Uterus (tissue), 4 donors: ENCODE data around the gene TMEM62. TPM values are rescaled to one million over a fixed set of nuclear protein-coding genes. Genes with fewer than 3 reads are reported as not detected.

Experiments used
- DNase-seq, 2 donors: peaks; one replicate each; pipeline ENCODE4 v3.0.0-alpha.2; 2019 to 2020
- H3K27ac ChIP-seq, 2 donors: fragments of 200-600 bp; sonication (generic); 1 replicate in 1 of 2; 2 replicates in 1 of 2; pipeline ENCODE4 v1.5.1; 2016 to 2018
- H3K27me3 ChIP-seq, 2 donors: fragments of 200-600 bp; sonication (generic); one replicate each; pipeline ENCODE4 v1.5.1; 2018 to 2019; ENCODE audit warnings: control low read depth in 1 of 2
- H3K36me3 ChIP-seq, 2 donors: fragments of 200-600 bp; sonication (generic); one replicate each; pipeline ENCODE4 v1.5.1; 2019; ENCODE audit warnings: control low read depth in 1 of 2
- H3K4me1 ChIP-seq, 2 donors: fragments of 200-600 bp; sonication (generic); one replicate each; pipeline ENCODE4 v1.5.1; 2018 to 2019; ENCODE audit warnings: control low read depth in 1 of 2
- H3K4me3 ChIP-seq, 2 donors: fragments of 200-600 bp; sonication (generic); 1 replicate in 1 of 2; 2 replicates in 1 of 2; pipeline ENCODE4 v1.5.1; 2018 to 2019; ENCODE audit warnings: mild to moderate bottlenecking in 1 of 2
- H3K9me3 ChIP-seq, 2 donors: fragments of 200-600 bp; sonication (generic); one replicate each; pipeline ENCODE4 v1.5.1; 2019; ENCODE audit warnings: control low read depth in 1 of 2
- POLR2A ChIP-seq, 2 donors: fragments of 450-650 bp; IDR thresholded peaks; one replicate each; pipeline ENCODE4 v1.6.1; 2016; ENCODE audit warnings: antibody characterized with exemption in 2 of 2, mild to moderate bottlenecking in 1 of 2, moderate library complexity in 1 of 2
- intact Hi-C: fragments of 100-400 bp; cut with DNase I; formaldehyde crosslinking; loops from one replicate; pipeline ENCODE4 v1.15.1; 2023; ENCODE audit warnings: low total_unique reads
- total RNA-seq, 4 donors: library from RNA; depleted of rRNA in 3 of 4; stranded (reverse); fragments of >200 nt in 3 of 4; gene quantifications; one replicate each; pipeline versions ENCODE4 v1.1.0 to v1.2.4, GENCODE V29; 2014 to 2023
- TF ChIP-seq, protein P1 (sequence below), 4 experiments: fragments of 200-600 bp in 2 of 4; fragments of 450-650 bp in 2 of 4; sonication (generic) in 2 of 4; IDR thresholded peaks; one replicate each; pipeline ENCODE4 v1.5.1; 2016 to 2019; ENCODE audit warnings: antibody characterized with exemption in 4 of 4, mild to moderate bottlenecking in 2 of 4, moderate library complexity in 1 of 4
- donor health status: DM: yes; HTN: yes; CAD: no.

The TMEM62 gene
- total RNA-seq, 4 donors from 2014 or later, result 18.8 to 56.6 (median 22.5) TPM

GRCh38 chr15:43214592-43215295, 81.4 kb downstream of the TMEM62 start:
- Histone ChIP-seq H3K9me3 (no peaks in the 10 kb centered on the region), H3K27me3 (no peaks in the 10 kb centered on the region), H3K36me3 (no peaks in the 10 kb centered on the region), H3K4me1 (no peaks in the 10 kb centered on the region), H3K27ac (no peak overlapping the region), H3K4me3 (no peak overlapping the region)
- intact Hi-C loops, result no loop called here
- no peak for TF ChIP-seq POLR2A (IDR thresholded peaks at IDR 0.05)
- TF ChIP-seq, protein P1, sequence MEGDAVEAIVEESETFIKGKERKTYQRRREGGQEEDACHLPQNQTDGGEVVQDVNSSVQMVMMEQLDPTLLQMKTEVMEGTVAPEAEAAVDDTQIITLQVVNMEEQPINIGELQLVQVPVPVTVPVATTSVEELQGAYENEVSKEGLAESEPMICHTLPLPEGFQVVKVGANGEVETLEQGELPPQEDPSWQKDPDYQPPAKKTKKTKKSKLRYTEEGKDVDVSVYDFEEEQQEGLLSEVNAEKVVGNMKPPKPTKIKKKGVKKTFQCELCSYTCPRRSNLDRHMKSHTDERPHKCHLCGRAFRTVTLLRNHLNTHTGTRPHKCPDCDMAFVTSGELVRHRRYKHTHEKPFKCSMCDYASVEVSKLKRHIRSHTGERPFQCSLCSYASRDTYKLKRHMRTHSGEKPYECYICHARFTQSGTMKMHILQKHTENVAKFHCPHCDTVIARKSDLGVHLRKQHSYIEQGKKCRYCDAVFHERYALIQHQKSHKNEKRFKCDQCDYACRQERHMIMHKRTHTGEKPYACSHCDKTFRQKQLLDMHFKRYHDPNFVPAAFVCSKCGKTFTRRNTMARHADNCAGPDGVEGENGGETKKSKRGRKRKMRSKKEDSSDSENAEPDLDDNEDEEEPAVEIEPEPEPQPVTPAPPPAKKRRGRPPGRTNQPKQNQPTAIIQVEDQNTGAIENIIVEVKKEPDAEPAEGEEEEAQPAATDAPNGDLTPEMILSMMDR (IDR thresholded peaks at IDR 0.05), result no peak
- no peak for DNase-seq

DNA sequence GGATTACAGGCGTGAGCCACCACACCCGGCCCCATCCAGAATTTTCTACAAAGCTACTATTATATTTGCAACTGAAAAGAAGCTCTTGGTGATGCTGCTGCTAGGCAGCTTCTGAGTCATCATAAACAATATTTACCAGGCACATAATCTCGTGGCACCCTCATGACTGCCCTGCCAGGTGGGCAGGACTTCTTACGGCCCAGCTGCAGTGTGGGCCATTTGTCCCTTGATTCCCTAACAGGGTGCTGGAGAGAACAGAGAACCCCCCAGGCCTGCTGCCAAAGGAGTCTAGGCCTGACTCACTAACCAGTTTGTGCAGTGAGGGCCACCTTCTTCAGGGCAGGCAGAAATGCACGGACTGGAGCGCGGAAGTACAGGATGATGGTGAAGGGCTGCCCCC, 82.6 kb downstream of the TMEM62 start:
- Histone ChIP-seq H3K36me3 (no peaks in the 10 kb centered on the region), H3K4me1 (no peaks in the 10 kb centered on the region), H3K27ac (no peak overlapping the region), H3K4me3 (no peak overlapping the region), H3K9me3 (no peaks in the 10 kb centered on the region), H3K27me3 (no peaks in the 10 kb centered on the region)
- intact Hi-C loops, result no loop called here
- TF ChIP-seq POLR2A (IDR thresholded peaks at IDR 0.05), result no peak
- TF ChIP-seq, protein P1 (IDR thresholded peaks at IDR 0.05), result no peak
- no peak for DNase-seq

DNA sequence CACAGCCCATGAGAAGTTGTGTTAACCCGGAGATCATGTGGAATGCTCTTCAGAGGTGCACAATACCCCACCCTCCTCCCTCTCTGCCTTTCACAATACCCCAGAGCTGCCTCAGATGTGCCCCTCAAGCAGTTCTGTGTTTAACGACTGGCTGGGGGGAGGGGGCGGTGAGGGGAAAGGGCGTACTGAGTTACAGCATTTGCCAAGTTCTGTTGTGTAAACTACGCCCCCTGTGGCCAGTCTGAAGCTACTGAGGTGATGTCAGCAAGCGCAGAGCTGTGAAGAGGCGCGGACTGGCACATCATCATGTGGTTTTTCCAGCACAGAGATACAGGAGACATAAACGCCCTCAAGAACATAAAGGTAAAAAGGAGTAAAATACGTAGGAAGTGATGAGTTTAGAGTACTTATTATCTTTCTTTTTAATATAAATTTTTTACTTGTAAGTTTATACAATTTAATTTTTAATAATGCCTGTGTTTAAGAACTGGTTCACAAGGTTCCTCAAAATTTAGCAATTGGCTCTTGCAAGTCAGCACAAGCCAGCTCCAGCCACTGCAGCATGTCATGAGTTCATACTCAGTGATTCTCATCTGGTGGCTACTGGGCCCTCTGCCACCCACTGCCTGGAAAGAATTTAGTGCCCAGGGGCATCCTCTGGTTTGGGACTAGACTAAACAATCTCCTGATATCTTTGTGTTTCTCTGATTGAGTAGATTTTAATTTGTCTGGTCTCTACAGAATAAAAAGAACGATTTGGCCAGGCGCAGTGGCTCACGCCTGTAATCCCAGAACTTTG, 85.7 kb downstream of the TMEM62 start:
- H3K9me3 ChIP-seq, result no peaks in the 10 kb centered on the region
- intact Hi-C loops, result no loop called here

DNA sequence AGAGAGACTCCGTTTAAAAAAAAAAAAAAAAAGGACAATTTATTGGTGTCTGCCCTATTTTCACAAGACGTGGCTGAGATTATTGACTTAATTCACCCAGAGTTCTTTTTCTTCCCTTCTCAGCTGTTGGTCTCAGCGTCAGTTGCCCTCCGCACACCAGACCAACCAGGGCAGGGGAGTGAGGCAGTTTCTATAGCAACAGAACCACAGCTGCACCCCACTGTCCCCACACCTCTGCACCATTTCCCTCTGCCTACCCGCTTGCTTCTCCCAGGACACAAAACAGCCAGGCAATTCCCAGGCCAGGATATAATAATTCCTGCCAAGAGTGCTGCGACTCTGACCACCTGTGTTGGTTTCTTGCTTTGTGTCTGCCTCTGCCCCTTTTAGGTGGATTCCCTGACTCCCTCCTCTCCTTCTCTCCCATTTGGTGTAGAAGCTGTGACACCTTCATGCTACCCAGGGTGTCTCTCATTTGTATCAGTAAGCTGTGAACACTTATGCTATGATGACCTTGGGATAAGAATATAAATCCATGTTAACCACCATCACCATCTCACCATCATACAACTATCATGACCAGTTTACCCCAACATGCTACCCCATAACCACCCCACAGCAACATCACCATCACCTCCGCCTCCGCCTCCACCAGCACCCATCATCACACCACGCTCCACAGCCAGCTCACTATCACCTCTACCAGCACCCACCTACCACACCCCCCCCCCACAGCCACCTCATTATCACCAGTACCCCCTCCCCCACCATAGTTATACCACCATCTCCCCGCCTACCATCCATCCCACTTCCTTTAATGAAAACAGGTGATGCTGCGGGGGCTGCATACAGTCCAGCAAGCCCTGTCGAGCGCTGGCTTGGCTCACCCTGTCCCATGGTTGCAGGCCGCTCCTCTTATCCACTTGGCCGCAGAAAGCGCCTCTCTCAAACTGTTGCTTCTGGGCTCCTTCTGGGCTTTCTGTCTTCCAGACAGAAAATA, 86.8 kb downstream of the TMEM62 start:
- TF ChIP-seq POLR2A (IDR thresholded peaks at IDR 0.05), result no peak
- TF ChIP-seq, protein P1 (IDR thresholded peaks at IDR 0.05), result no peak
- no peak overlapping the region for H3K27ac ChIP-seq
- H3K4me3 ChIP-seq, result no peak overlapping the region
- no peak for DNase-seq
- no peaks in the 10 kb centered on the region for H3K9me3 ChIP-seq
- no peaks in the 10 kb centered on the region for H3K4me1 ChIP-seq
- no peaks in the 10 kb centered on the region for H3K36me3 ChIP-seq
- no peaks in the 10 kb centered on the region for H3K27me3 ChIP-seq
- intact Hi-C loops, result no loop called here

More for the DNA sequence above, 85.7 kb downstream of the TMEM62 start:
- Histone ChIP-seq H3K4me3 (no peak overlapping the region), H3K36me3 (no peaks in the 10 kb centered on the region), H3K27ac (no peak overlapping the region), H3K27me3 (no peaks in the 10 kb centered on the region), H3K4me1 (no peaks in the 10 kb centered on the region)
- TF ChIP-seq, protein P1 (IDR thresholded peaks at IDR 0.05), result no peak
- no peak for TF ChIP-seq POLR2A (IDR thresholded peaks at IDR 0.05)
- no peak for DNase-seq
